Measurements from ENCODE around the gene DOK3. TPM values are rescaled to one million over a fixed set of nuclear protein-coding genes. Genes with fewer than 3 reads are reported as not detected.
"Not testable (repeated sequence)": the region's sequence is repeated elsewhere in the genome, so short reads cannot be mapped to it uniquely, and the experiment has no call there.

The DOK3 gene
- polyA plus RNA-seq, 1 donor from 2014 or later = 5.5 TPM

DNA sequence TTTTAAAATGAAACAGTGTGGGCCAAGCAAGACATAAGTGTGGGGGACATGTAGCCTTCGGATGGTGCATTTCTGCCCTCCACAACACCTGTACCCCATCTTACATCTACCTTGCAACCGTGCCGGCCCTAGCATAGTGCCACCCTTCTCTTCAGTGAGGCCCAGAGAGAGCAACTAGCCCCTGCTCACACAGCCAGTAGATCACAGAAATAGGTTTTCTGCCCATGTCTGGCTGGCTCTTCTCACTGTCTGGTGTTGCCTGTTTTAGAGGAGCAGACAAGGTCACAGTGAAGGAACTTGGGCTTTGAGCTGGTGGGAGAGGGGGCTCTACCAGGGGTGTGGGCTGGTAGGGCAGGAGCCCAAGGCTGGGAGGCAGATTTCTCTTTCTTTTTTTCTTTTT, 23.4 kb downstream of the DOK3 start:
- Histone ChIP-seq H4K20me1 (ENCODE audit: insufficient read depth) (no peaks in the 10 kb centered on the region), H3K4me3 (ENCODE audit: low read length) (no peak overlapping the region), H3F3A (ENCODE audit: insufficient read depth, low read length, poor library complexity, severe bottlenecking) (no peaks in the 10 kb centered on the region), H2AFZ (ENCODE audit: low read depth, low read length) (no peak overlapping the region), H3K9me2 (ENCODE audit: insufficient read depth, low read length) (no peaks in the 10 kb centered on the region), H3K27ac (ENCODE audit: low read length) (no peak overlapping the region), H3K79me2 (replicated peaks; ENCODE audit: insufficient read depth, low read length) (no peaks in the 10 kb centered on the region), H3K9ac (ENCODE audit: low read length) (no peak overlapping the region), H3K4me2 (ENCODE audit: low read length) (no peak overlapping the region), H3K36me3 (ENCODE audit: insufficient read depth, low read length) (no peaks in the 10 kb centered on the region), H3K9me3 (ENCODE audit: low read length) (no peaks in the 10 kb centered on the region), H3K27me3 (ENCODE audit: insufficient read depth, low read depth, low read length) (no peaks in the 10 kb centered on the region)
- no peak for TF ChIP-seq REST (IDR thresholded peaks at IDR 0.05; ENCODE audit: borderline replicate concordance)
- no peak for TF ChIP-seq CTCF (IDR thresholded peaks at IDR 0.05; ENCODE audit: poor library complexity, severe bottlenecking)
- TF ChIP-seq POLR2AphosphoS5 (IDR thresholded peaks at IDR 0.05) = no peak
- no peak for TF ChIP-seq EP300 (conservative IDR thresholded peaks at IDR 0.05; ENCODE audit: poor library complexity, severe bottlenecking)
- TF ChIP-seq TAF1 (IDR thresholded peaks at IDR 0.05; ENCODE audit: low read depth) = no peak
- no peak for TF ChIP-seq MXI1 (conservative IDR thresholded peaks at IDR 0.05; ENCODE audit: poor library complexity, severe bottlenecking)
- no peak for TF ChIP-seq SMC3 (conservative IDR thresholded peaks at IDR 0.05; ENCODE audit: poor library complexity)
- no peak for TF ChIP-seq RAD21 (conservative IDR thresholded peaks at IDR 0.05)
- TF ChIP-seq EZH2 (IDR thresholded peaks at IDR 0.05; ENCODE audit: borderline replicate concordance, insufficient read depth, low read length, poor library complexity, severe bottlenecking) = no peak

DNA sequence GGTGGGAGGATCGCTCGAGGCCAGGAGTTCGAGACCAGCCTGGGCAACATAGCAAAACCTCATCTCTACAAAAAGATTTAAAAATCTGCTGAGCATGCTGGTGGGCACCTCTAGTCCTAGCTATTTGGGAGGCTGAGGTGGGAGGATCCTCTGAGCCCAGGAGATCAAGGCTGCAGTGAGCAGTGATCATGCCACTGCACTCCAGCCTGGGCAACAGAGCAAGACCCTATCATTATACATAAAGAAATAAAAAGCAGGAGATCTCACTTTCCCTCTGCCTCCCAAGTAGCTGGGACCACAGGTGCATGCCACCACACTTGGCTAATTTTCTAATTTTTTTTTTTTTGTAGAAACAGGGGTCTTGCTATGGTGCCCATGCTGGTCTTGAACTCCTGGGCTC, 23.9 kb downstream of the DOK3 start:
- H3K4me2 ChIP-seq (ENCODE audit: low read length); H3K27me3 ChIP-seq (ENCODE audit: insufficient read depth, low read depth, low read length); H3K9me3 ChIP-seq (ENCODE audit: low read length); H3K79me2 ChIP-seq (replicated peaks; ENCODE audit: insufficient read depth, low read length); H3K27ac ChIP-seq (ENCODE audit: low read length); H3K9ac ChIP-seq (ENCODE audit: low read length); H3F3A ChIP-seq (ENCODE audit: insufficient read depth, low read length, poor library complexity, severe bottlenecking); H3K4me3 ChIP-seq (ENCODE audit: low read length); H4K20me1 ChIP-seq (ENCODE audit: insufficient read depth); H3K36me3 ChIP-seq (ENCODE audit: insufficient read depth, low read length); H3K9me2 ChIP-seq (ENCODE audit: insufficient read depth, low read length); H2AFZ ChIP-seq (ENCODE audit: low read depth, low read length): not testable (repeated sequence)

DNA sequence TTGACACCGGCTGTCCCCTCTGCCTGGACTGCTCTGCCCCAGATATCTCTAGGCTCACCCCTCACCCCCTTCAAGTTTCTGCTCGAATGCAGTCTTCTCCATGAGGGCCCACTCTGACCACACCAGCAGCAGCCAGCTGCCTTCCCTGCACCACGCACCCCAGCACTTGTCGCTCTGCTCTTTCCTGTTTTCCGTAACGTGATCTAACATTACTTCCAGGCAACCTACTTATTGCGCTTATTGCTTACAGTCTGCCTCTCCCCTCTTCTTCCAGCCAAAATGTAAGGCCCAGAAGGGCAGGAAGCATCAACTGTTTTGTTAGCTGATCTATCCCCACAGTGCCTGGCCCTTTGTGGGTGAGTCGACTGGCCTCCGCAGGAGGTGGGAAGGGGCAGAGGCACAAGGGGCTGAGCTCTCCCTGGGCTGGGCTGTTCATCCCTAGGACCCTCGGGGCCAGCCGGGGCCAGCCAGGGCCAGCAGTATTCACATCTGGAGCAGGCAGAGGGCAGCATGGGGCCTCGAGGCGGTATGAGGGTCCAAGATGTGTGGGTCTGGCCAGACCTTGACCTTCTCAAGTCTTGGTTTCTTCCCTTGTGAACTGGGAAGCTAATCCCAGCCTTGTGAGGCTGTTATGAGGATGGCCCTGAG, 24.6 kb downstream of the DOK3 start:
- Histone ChIP-seq H3K4me2 (ENCODE audit: low read length) (no peak overlapping the region), H3F3A (ENCODE audit: insufficient read depth, low read length, poor library complexity, severe bottlenecking) (no peaks in the 10 kb centered on the region), H3K27ac (ENCODE audit: low read length) (no peak overlapping the region), H3K9me2 (ENCODE audit: insufficient read depth, low read length) (no peaks in the 10 kb centered on the region), H3K36me3 (ENCODE audit: insufficient read depth, low read length) (no peaks in the 10 kb centered on the region), H3K79me2 (replicated peaks; ENCODE audit: insufficient read depth, low read length) (no peaks in the 10 kb centered on the region), H3K9ac (ENCODE audit: low read length) (no peak overlapping the region), H4K20me1 (ENCODE audit: insufficient read depth) (no peaks in the 10 kb centered on the region), H3K4me3 (ENCODE audit: low read length) (no peak overlapping the region), H2AFZ (ENCODE audit: low read depth, low read length) (no peak overlapping the region), H3K9me3 (ENCODE audit: low read length) (no peaks in the 10 kb centered on the region), H3K27me3 (ENCODE audit: insufficient read depth, low read depth, low read length) (no peaks in the 10 kb centered on the region)
- TF ChIP-seq EP300 (conservative IDR thresholded peaks at IDR 0.05; ENCODE audit: poor library complexity, severe bottlenecking) (no peak), EZH2 (IDR thresholded peaks at IDR 0.05; ENCODE audit: borderline replicate concordance, insufficient read depth, low read length, poor library complexity, severe bottlenecking) (no peak), POLR2AphosphoS5 (IDR thresholded peaks at IDR 0.05) (no peak), RAD21 (conservative IDR thresholded peaks at IDR 0.05) (no peak), REST (IDR thresholded peaks at IDR 0.05; ENCODE audit: borderline replicate concordance) (no peak), CTCF (IDR thresholded peaks at IDR 0.05; ENCODE audit: poor library complexity, severe bottlenecking) (no peak), MXI1 (conservative IDR thresholded peaks at IDR 0.05; ENCODE audit: poor library complexity, severe bottlenecking) (no peak), SMC3 (conservative IDR thresholded peaks at IDR 0.05; ENCODE audit: poor library complexity) (no peak), TAF1 (IDR thresholded peaks at IDR 0.05; ENCODE audit: low read depth) (no peak)

Data from neural cell (in vitro differentiated cells).